KG1 (cell line): ENCODE measurements around the gene ANKS3.

Source experiments
- DNase-seq: peaks from one replicate; lab custom pipeline; 2025; lab: John Stamatoyannopoulos, UW

ANKS3 gene, protein sequence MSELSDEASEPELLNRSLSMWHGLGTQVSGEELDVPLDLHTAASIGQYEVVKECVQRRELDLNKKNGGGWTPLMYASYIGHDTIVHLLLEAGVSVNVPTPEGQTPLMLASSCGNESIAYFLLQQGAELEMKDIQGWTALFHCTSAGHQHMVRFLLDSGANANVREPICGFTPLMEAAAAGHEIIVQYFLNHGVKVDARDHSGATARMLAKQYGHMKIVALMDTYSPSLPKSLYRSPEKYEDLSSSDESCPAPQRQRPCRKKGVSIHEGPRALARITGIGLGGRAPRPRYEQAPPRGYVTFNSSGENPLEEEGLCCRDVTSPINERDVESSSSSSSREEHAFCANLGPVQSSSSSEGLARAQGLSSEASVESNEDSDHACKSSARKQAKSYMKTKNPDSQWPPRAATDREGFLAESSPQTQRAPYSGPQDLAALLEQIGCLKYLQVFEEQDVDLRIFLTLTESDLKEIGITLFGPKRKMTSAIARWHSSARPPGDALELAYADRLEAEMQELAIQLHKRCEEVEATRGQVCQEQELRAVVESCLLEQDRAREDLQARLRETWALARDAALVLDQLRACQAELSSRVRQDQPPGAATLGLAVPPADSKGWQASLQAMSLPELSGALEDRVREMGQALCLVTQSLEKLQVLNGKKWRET

DNA sequence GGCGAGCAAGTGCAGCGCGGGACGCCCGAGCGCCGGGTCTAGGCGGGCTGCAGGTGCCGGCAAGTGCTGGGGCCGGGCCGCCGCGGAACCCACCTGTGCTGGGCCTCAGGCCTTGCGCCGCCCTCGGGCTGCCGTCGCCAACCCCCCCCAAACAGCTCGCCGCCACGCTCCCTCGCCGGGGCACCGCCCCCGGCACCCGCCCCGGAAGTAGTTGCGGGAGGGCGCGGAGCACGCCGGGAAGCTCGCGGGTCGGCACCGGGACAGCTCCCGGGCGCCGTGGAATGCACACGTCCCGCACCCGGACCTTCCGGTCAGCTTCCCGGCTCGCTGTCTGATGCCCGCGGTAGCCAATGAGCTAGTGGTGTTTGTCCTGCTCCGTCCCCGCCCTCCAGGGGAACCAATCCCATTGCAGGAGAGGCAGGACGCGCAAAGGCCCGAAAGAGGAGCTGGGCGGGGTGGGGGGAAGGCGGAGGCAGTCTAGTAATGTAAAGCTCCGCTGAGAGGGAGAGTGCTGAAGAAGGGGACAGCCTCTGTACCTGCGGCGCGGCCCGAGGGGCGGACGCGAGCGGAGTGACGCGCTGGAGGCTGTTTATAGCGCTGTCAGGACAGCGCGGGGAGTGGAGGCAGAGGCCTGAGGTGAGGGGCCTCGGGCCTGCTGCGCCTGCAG lies at the start of gene ANKS3, which contains the start of gene DNAAF8:
Gene ANKS3 (minus strand): TSS at position 209 of the 667 bp plus-strand sequence. CDS start 4,122 bp downstream, outside the sequence.
Gene DNAAF8 (plus strand): TSS at position 475 of the 667 bp plus-strand sequence. CDS start 1,978 bp downstream, outside the sequence.
- DNase-seq = peak; percentile 57

DNA sequence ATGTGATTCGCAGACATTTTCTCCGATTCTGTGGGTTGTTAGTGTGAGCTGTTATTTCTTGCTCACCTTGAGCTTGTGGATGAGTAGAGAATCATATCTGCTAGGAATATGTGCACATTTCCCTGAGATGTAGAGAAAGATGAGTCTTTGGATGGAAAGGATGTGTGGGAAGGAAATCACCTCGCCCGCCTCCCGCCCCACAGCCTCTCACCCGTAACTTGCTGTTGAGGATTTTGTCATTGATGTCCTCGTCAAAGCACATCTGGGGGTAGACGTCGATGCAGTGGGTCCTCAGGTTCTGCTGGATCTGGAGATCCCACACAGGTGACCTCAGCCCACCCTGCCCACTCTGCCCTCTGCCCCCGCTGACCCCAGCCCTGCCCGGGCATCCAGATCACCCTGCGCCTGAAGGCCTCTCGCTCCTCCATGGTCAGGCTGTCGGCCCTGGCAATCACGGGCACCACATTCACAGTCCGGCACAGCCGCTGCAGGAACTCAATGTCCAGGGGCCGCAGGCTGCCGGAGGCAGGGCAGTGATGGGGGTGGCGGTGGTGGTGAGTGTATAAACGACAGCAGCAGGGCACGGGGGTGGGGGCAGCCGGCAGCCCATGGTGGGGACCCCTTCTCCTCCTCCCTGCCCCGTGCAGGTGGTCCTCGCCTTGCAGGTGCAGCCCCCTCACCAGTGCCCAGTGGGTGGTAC lies 49.3 kb upstream of the ANKS3 start:
- no peak for DNase-seq

DNA sequence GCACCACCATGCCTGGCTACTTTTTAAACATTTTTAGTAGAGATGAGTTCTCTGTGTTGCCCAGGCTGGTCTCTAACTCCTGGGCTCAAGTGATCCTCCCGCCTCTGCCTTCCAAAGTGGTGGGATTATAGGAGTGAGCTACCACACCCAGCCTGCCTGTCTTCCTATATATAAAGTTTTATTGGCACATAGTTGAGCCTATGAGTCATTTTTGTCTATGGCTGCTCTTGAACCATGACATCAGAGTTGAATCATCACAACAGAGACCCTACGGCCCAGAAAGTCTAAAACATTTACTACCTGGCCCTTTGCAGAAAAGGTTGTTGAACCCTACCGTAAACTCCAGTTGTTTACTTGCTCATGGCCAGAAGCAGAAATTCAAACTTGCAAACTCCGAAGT lies 46.2 kb upstream of the ANKS3 start:
- no peak for DNase-seq

DNA sequence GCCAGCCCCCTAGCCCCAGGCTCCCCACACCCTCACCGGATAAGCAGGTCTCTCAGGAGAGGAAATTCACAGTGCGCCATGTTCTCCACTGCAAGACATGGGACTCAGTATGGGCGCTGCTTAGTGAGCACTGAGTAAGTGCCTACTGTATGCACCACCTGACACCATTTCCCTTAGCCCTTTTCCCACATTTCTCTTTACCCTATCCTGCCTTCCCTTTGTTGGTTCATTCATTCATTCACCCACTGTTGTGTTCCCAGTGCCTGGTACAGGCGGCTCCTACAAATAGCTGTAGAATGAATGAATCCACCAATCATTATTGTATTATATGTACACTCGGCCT lies 44.0 kb upstream of the ANKS3 start:
- no peak for DNase-seq

DNA sequence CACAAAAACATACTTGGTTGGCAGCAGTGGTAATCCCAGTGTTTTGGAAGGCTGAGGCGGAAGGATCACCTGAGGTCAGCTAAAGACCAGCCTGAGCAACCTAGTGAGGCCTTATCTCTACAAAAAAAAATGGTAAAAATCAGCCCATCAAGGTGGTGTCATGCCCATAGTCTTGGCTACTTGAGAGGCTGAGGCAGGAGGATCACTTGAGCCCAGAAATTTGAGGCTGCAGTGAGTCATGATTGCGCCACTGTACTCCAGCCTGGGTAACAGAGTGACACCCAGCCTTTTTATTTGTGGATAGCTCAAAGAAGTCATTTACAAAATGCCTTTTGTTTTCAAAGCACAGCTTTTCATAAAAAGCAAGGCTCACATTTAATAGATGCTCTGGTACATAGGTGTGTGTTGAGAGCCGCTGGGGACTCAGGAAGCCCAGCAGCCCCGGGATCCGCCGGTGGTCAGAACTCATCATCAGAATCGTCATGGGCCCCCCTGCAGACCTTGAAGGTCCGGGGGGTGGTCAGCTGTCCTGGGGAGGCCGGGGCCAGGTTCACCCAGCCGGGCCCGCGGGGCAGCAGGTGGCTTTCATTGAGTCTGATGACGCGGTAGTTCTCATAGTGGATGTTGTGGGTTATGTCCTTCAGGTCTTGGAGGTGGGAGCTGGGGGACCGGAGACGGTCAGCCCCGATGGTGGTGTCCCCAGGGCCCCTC lies 43.4 kb upstream of the ANKS3 start:
- no peak for DNase-seq

DNA sequence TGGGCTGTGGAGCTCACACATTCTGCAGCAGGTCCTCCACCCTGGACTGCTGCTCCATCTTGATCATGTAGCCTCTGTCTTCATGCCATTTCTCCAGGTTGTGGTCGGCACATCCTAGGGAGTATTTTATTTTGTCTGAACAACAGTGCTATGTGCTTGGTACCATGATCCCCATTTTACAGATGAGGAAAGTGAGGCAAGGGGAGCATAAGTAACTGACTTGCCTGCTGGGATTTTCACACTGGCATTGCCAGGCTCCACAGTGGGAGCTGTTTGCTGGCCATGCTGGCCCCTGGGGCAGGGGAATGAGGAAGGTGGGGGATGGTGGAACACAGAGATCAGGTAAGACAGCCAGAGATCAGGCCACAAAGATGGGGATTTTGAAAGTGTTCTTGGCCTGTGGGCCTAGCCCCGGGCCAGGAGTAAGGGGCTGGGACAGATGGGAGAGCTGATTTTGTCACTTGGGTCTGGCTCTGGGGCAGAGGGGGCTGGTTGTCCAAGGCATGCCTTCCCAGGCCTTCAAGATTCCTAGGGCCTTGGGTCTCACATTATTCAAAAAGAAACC lies 42.2 kb upstream of the ANKS3 start:
- no peak for DNase-seq

DNA sequence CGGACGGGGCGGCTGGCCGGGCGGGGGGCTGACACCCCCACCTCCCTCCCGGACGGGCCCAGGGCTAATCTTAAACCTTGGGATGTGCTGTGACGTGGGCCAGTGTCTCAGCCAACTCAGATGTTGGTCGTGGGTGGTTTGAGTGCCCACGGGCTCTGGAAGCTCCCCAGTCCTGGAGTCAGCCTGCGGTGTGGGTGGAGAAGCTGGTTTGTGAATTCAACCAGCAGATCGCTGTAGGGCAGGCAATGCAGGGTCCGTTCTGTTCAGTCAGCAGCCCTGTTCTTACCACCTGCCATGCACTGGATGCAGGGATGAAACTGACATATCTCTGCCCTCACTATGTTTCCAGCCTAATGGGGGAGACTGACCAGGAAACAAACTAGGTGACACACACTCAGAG lies 40.9 kb upstream of the ANKS3 start:
- no peak for DNase-seq

DNA sequence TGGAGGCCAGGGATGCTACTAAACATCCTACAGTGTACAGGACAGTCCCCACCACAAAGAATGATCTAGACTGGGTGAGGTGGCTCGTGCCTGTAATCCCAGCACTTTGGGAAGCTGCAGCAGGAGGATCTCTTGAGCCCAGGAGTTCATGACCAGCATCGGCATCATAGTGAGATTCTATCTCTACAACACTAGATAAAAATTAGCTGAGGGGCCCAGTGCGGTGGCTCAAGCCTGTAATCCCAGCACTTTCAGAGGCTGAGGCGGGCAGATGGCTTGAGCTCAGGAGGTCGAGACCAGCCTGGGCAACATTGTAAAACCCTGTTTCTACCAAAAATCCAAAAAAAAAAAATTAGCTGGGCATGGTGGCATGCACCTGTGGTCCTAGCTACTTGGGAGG lies 38.3 kb upstream of the ANKS3 start:
- no peak for DNase-seq

DNA sequence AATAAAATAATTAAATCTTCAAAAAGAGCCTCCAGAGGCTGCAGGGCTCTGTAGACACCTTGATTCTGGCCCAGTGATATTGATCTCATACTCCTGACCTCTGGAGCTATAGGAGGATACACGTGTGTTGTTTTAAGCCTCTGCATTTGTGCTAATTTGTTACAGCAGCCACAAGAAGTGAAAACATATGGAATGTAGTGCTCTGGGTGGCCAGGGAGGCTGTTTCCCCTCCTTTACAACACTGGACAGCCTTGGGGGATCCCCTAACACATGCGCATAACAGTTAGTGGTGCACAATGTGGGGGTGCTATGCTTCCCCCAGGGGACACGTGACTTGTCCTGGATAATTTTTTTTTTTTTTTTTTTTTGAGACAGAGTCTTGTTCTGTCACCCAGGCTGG lies 37.6 kb upstream of the ANKS3 start:
- no peak for DNase-seq

DNA sequence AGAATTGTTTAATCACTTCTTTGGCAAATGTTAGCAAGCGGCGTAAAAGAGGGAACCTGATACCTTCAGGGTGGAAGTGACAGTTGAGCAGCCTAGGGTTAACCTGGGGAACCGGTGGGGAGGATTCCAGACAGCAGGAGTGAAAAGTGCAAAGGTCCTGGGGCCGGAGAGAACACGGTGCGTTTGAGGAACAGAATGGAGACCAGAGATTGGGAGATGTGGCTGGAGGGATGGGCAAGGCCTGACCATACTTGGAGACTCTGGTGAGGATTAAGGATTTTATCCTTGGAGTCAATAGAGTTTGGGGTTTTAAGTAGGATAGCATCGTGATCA lies 35.2 kb upstream of the ANKS3 start:
- no peak for DNase-seq

DNA sequence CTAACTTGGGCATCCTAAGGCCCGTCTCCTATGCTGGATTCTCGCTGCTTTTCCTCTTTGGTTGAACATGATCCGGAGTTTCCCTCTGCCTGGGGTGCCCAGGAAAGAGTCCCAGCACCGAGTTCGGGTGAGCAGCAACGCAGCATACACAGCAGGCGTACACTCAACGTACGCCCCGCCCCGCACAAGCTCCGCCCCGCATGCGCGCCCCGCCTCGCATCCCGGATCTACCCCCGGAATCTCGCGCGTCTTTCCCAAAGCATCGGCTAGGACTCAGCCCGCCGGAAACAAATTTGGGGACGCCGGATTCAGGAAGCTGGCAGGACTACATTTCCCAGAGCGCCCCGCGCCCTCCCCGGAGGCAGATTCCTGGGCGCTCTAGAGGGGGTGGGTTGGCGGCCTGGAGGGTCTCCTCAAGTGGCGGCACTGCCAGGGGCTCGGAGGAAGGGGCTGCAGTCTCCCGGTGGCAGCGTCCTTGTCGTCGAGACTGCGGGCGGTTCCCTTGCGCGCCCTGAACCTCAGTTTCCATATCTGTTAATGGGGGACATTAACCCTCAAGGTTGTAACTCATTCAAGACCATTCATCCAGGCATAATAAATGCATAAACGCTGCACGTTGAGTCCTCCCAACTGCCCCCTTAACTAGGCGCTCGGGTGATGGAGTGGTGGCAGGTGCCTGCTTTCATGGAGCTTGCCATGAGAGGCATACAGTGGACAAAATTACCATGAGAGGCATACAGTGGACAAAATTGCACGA lies 34.7 kb upstream of the ANKS3 start:
- no peak for DNase-seq

DNA sequence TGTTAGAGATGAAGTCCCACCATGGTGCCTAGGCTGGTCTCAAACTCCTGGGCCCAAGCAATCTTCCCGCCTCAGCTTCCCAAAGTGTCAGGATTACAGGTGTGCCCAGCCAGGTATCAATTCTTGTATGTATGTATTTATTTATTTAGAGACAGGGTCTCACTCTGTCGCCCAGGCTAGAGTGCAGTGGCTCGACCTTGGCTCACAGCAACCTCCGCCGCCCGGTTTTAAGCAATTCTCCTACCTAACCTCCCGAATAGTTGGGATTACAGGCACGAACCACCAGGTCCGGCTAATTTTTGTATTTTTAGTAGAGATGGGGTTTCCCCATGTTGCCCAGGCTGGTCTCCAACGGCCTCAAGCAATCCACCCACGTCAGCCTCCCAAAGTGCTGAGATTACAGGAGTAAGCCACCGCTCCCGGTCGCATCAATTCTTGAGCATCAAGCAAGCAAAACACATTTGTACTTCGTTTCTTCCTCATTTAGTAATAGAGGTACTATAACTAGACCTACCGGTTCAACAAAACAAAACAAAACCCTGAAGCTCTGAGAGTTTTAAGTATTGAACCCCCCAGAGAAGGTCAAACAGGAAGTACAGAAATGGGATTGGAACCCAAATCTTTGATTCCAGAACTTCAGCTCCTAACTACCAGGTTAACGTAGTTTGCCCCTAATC lies 33.9 kb upstream of the ANKS3 start:
- no peak for DNase-seq

DNA sequence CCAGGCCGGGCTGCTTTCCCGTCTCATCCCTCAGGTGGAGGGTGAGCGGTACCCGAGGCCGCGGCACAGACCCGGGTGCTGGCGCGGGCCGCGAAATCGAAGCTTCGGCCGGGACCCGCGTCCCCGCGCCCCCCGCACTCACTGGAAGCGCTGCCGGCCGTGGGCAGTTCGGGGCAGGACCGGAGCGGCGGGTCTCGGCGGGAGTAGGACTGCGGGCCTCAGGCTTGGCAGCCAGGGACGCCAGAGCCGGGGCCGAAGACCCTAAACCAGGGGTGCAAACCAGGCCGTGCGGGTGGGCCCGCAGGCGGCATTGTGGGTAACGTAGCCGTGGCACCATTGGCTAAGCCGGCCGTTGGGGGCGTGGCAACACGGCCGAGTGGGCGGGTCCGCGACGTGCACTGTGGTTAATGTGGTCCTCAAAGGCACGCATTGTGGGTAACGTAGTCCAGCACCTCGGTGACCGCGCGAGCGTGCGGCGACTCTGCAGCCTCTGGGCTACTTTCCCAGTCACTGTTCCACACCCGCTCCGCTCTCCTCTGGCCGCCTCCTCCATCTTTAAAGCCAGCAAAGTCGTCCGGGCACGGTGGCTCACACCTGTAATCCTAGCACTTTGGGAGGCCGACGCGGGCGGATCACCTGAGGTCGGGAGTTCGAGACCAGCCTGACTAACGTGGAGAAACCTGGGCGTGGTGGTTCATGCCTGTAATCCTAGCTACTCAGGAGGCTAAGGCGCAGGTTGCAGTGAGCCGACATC lies 33.0 kb upstream of the ANKS3 start, which contains the start of gene ZNF500:
Gene ZNF500 (minus strand): TSS at position 288 of the 754 bp plus-strand sequence. CDS start 1,184 bp downstream, outside the sequence.
- DNase-seq = peak; percentile 94

DNA sequence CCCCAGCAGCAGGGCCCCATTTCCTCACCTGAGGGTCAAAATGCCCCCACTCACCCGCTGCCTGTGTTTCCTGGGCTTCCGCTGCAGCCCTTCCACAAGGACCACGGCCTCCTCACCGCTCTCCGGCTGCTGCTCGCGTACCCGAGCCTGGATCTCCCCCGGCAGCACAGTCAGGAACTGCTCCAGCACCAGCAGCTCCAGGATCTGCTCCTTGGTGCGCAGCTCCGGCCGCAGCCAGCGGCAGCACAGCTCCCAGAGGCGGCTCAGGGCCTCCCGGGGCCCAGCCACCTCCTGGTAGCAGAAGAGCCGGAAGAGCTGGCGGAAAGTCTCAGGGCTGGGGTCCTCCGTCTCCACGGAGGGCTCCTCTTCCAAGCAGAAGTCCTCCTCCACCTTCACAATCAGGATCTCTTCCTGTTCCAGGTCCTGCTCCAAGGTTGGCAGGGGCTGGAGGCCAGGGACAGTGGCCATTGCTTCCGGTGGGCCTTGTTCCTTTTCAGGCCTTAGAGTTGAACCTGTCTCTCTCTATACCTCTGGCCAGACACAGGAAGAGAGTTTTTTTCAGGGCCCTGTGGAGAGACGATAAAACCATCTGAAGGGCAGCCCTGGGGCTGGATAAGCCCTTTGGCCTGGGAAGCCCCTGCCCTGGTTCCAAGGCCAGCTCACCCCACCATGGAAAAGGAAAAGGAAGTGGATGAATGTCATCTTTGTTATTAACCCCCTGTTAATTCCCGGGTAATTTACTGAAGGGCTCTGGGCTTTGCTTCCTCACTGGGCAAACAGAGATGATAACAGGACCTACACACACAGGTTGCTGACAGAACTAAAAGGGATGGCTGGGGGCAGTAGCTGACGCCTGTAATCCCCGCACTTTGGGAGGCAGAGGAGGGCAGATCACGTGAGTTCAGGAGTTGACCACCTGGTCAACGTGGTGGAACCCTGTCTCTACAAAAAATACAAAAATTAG lies 31.7 kb upstream of the ANKS3 start:
- DNase-seq = no peak

DNA sequence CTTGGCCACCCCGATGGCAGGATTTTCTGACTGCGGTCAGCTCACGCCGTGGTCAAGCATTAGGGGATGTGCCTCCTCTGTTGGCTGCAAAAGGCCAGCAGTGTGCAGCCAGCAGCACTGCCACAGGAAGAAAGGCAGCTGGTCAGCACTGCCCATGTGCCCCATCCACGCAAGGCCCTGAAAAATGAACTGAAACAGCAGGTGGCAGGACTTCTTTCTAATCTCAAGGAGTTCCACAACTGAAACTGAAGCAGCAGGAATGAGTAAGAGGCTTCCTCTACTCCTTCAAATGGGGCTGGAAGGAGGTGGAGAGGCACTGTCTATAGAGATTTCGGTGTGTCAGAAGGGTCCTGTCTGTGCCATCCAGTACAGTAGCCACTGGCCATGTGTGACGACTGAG lies 29.7 kb upstream of the ANKS3 start:
- no peak for DNase-seq

DNA sequence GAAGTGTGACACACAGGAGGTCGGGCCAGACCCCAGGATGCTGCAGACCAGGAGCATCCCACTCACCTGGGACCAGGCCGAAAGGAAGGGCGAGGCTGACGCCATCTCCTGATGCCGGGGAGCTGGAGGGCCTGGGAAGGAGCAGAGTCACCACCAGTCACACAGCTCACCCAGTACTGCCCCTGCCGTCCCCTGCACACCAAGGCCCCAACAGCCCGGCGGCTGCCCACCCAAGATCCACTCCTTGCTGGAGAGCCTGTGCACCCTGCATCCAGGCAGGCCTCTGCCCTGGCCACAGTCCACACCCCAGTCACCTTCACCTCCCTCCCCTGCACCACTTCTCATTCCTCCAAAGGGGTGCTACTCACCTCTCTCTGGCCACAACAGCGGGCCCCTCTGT lies 28.1 kb upstream of the ANKS3 start:
- no peak for DNase-seq

DNA sequence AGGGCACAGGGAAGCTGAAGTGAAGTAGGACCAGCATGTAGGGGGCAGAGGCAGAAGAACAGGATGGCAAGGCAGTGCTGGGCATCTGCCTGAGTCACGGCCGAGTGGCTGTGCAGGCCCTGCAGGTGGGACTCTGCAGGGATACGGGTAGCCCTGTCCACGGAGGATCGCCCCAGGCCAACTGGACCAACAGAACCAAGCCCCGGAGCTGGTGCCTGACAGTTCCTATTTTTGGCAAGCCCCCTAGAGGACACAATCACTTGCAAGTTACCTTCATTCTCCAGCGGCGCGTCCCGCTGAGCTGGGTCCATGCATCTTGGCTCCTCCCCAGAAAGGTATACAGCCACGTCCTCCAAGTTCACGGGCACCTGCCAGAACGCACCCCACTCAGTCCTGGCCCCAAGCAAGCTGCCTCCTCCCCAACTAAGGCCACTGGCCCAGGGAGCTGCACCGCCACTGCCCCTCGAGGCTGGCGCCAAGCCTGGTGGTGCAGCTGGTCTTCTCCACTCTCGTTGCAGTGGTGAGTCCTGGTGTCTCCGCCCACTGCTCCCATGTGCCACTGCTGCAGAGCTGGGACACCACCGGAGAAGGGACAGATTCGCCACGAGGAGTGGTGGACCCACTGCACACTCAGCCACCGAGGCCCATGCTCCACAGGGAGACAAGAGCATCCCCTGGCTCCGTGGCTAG lies 26.3 kb upstream of the ANKS3 start:
- DNase-seq = no peak

DNA sequence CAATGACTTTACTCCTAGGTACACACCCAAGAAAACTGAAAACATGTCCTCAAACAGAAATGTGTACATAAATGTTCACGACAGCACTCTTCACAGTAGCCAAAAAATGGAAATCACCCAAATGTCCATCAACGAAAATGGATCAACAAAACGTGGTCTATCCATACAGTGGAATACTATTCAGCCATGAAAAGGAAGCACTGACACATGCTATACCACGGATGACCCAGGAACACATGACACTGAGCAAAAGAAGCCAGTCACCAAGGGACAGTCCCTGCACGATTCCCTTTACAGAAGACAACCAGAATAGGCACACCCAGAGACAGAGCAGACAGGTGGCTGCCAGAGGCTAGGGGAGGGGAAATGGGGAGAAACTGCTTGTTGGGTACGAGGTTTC lies 21.6 kb upstream of the ANKS3 start:
- DNase-seq = no peak
